Tibial artery (tissue), 4 donors: ENCODE data around the gene SHISAL2B.

Experiments used
- DNase-seq, 2 donors: peaks; one replicate each; pipeline ENCODE4 v3.0.0-alpha.2; 2019
- H3K27ac ChIP-seq, 2 donors: fragments of 200-600 bp; sonication (generic) in 1 of 2; 1 replicate in 1 of 2; 2 replicates in 1 of 2; pipeline ENCODE4 v1.5.1; 2018 to 2019; ENCODE audit warnings: mild to moderate bottlenecking in 1 of 2
- H3K27me3 ChIP-seq, 2 donors: fragments of 200-600 bp; sonication (generic) in 1 of 2; one replicate each; pipeline versions ENCODE4 v1.5.1 to v1.6.0; 2016 to 2019
- H3K36me3 ChIP-seq, 3 donors: fragments of 200-600 bp; sonication (generic) in 2 of 3; one replicate each; pipeline ENCODE4 v1.5.1; 2016 to 2019; ENCODE audit warnings: mild to moderate bottlenecking in 2 of 3
- H3K4me1 ChIP-seq, 4 donors: fragments of 200-600 bp; sonication (generic) in 2 of 4; 1 replicate in 3 of 4; 2 replicates in 1 of 4; pipeline ENCODE4 v1.5.1; 2016 to 2019
- H3K4me3 ChIP-seq, 2 donors: fragments of 200-600 bp; sonication (generic) in 1 of 2; 1 replicate in 1 of 2; 2 replicates in 1 of 2; pipeline ENCODE4 v1.5.1; 2018 to 2019; ENCODE audit warnings: mild to moderate bottlenecking in 2 of 2
- H3K9me3 ChIP-seq, 3 donors: fragments of 200-600 bp; sonication (generic) in 1 of 3; one replicate each; pipeline ENCODE4 v1.5.1; 2016 to 2019
- intact Hi-C: fragments of 100-400 bp; cut with DNase I; formaldehyde crosslinking; loops from one replicate; pipeline ENCODE4 v1.15.0; 2023; ENCODE audit warnings: low total_unique reads
- TF ChIP-seq, protein P1 (sequence below), 2 experiments: fragments of 200-600 bp in 1 of 2; fragments of 450-650 bp in 1 of 2; IDR thresholded peaks; one replicate each; pipeline ENCODE4 v1.5.1; 2017 to 2019; ENCODE audit warnings: antibody characterized with exemption in 2 of 2, mild to moderate bottlenecking in 1 of 2, moderate library complexity in 1 of 2

Gene SHISAL2B

DNA sequence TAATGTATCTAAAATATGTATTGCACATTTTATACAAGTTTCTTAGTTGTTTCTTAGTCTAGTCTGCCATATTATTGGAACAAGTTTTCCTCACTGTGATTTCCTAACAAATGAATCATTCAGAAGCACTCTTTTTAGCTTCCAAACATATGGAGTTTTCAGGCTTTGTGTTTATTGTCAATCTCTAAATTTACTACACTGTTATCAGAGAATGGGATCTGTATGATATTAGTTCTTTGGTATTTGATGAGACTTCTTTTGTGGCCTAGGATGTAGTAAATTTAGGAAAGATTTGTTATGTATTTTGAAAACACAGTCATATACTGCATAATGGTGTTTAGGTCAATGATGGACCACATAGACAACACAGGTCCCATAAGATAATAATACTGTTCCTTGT lies 52.5 kb downstream of the SHISAL2B start:
- H3K27me3 ChIP-seq: no peaks in the 10 kb centered on the region
- intact Hi-C loops: no loop called here
- peaks cover 6 to 20% (median 17%) of the 10 kb centered on the region in 3 donors for H3K36me3 ChIP-seq

DNA sequence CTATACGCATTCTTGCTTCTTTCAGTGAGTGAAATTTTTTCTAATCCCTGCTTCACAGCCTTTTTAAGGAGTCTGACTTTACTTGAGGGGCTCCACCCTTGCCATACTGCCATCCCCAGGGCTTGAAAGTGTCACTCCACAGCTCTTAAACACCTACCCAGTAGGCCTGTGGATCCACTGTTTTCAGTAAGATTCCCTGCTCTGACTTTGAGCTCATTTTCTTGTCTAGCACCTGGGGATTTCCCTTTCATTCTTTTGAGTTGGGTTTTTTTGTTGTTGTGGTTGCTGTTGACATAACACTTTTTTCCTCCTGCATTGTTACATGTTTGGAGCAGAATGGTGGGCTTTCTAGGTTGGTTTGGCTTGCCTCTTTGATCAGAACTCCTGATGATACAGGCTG lies 54.6 kb downstream of the SHISAL2B start:
- H3K36me3 ChIP-seq: peaks cover 0 to 13% (median 11%) of the 10 kb centered on the region in 3 donors
- no peak for DNase-seq
- H3K27ac ChIP-seq: no peak overlapping the region
- TF ChIP-seq, protein P1, sequence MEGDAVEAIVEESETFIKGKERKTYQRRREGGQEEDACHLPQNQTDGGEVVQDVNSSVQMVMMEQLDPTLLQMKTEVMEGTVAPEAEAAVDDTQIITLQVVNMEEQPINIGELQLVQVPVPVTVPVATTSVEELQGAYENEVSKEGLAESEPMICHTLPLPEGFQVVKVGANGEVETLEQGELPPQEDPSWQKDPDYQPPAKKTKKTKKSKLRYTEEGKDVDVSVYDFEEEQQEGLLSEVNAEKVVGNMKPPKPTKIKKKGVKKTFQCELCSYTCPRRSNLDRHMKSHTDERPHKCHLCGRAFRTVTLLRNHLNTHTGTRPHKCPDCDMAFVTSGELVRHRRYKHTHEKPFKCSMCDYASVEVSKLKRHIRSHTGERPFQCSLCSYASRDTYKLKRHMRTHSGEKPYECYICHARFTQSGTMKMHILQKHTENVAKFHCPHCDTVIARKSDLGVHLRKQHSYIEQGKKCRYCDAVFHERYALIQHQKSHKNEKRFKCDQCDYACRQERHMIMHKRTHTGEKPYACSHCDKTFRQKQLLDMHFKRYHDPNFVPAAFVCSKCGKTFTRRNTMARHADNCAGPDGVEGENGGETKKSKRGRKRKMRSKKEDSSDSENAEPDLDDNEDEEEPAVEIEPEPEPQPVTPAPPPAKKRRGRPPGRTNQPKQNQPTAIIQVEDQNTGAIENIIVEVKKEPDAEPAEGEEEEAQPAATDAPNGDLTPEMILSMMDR (IDR thresholded peaks at IDR 0.05): no peak
- peaks cover 0 to 10% (median 0%) of the 10 kb centered on the region in 4 donors for H3K4me1 ChIP-seq
- no peaks in the 10 kb centered on the region for H3K27me3 ChIP-seq
- H3K9me3 ChIP-seq: no peaks in the 10 kb centered on the region
- intact Hi-C loops: no loop called here
- no peak overlapping the region for H3K4me3 ChIP-seq

More for the DNA sequence above, 52.5 kb downstream of the SHISAL2B start:
- Histone ChIP-seq H3K27ac (no peak overlapping the region), H3K4me1 (peaks cover 0 to 10% (median 0%) of the 10 kb centered on the region in 4 donors), H3K9me3 (no peaks in the 10 kb centered on the region), H3K4me3 (no peak overlapping the region)
- DNase-seq: no peak
- TF ChIP-seq, protein P1 (IDR thresholded peaks at IDR 0.05): no peak

DNA sequence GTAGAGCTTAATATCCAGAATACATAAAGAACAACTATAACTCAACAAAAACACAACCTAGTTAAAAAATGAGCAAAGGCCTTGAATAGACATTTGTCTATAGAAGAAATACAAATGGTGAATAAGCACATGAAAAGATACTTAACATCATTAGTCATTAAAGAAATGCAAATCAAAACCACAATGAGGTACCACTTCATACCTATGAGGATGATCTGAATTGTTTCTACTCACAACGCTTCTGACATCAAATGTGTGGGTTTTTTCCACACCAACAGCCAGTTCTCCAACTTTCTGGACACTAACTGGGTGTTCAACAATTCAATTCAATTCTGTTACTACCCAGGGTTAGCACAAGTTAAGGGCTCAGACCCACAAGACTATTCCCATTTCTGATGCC lies 56.1 kb downstream of the SHISAL2B start:
- intact Hi-C loops: no loop called here
- TF ChIP-seq, protein P1 (IDR thresholded peaks at IDR 0.05): no peak
- Histone ChIP-seq H3K36me3 (peaks cover 0 to 4% (median 2%) of the 10 kb centered on the region in 3 donors), H3K4me3 (no peak overlapping the region), H3K27ac (no peak overlapping the region), H3K27me3 (no peaks in the 10 kb centered on the region), H3K4me1 (peaks cover 0 to 10% (median 0%) of the 10 kb centered on the region in 4 donors), H3K9me3 (no peaks in the 10 kb centered on the region)
- no peak for DNase-seq

DNA sequence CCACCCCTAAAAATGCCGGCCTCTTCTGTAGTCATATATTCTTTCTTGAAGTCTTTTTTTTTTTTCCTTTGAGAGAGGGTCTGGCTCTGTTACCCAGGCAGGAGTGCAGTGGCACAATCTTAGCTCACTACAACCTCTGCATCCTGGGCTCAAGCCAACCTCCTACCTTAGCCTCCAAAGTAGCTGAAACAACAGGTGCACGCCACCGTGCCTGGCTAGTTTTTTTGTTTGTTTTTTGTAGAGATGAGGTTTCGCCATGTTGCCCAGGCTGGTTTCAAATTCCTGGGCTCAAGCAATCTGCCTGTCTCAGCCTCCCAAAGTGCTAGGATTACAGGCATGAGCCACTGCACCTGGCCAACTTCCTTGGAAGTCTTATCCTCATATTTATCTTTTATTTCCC lies 59.1 kb downstream of the SHISAL2B start:
- Histone ChIP-seq H3K27ac (no peak overlapping the region), H3K4me3 (no peak overlapping the region), H3K4me1 (no peaks in the 10 kb centered on the region), H3K36me3 (peaks cover 4 to 14% (median 9%) of the 10 kb centered on the region in 3 donors), H3K27me3 (no peaks in the 10 kb centered on the region), H3K9me3 (no peaks in the 10 kb centered on the region)
- no peak for DNase-seq
- intact Hi-C loops: no loop called here
- TF ChIP-seq, protein P1 (IDR thresholded peaks at IDR 0.05): no peak

DNA sequence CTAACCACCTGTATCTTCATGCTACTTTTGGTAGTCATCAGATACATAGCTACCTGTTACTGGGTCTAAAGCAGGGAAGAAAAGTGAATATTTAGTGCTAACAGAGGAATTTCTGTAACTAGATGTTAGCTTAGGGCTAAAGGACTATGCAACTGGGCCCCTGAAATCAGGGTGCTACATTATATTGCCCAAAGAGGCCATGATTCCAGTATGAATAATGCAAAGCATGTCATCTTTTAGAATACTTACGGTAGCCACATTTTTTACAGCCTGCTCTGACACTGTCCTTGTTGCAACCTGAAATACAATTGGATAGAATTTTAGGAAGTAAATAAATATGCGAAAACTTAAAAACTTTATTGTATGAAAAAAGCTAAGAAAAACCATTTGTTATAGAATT lies 63.8 kb downstream of the SHISAL2B start:
- TF ChIP-seq, protein P1 (IDR thresholded peaks at IDR 0.05): no peak
- intact Hi-C loops: no loop called here
- no peak for DNase-seq
- Histone ChIP-seq H3K9me3 (no peaks in the 10 kb centered on the region), H3K27ac (no peak overlapping the region), H3K4me1 (peaks cover 0 to 3% (median 1%) of the 10 kb centered on the region in 4 donors), H3K27me3 (no peaks in the 10 kb centered on the region), H3K4me3 (no peak overlapping the region), H3K36me3 (peaks cover 4 to 12% (median 11%) of the 10 kb centered on the region in 3 donors)

DNA sequence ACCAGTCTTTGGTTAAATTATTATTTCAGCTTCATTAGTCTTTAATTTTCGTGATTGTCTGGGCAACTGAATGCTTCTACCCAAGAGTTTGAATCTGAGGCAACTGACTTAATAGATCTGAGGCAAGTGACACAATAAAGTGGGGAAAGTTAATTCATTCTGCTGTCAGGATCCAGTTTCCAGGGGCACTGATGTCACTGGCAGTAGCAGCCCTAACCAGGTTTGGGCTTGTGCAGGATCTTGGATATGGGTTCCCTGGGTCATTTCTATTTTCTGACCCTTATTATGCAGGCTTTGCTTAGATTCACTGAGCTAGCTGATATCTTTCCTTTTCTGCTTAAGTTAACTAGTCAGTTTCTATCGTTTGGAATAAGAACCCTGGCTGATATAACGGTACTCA lies 68.6 kb downstream of the SHISAL2B start:
- H3K27ac ChIP-seq: no peak overlapping the region
- H3K4me3 ChIP-seq: no peak overlapping the region
- peaks cover 0 to 10% (median 4%) of the 10 kb centered on the region in 4 donors for H3K4me1 ChIP-seq
- no peaks in the 10 kb centered on the region for H3K27me3 ChIP-seq
- TF ChIP-seq, protein P1 (IDR thresholded peaks at IDR 0.05): no peak
- H3K36me3 ChIP-seq: peaks cover 3 to 19% (median 7%) of the 10 kb centered on the region in 3 donors
- DNase-seq: no peak
- intact Hi-C loops: no loop called here
- H3K9me3 ChIP-seq: no peaks in the 10 kb centered on the region
